H54 (cell line): ENCODE data around the gene SOCS1.

Experiments used
- DNase-seq: peaks from one replicate; pipeline ENCODE4 v3.0.0; 2011; ENCODE audit warnings: low spot score, mixed read lengths; ENCODE audit not compliant: insufficient read length
- FAIRE-seq: peaks from 3 replicates; lab custom pipeline; 2011; peaks lifted over from hg19 to GRCh38; lab: Jason Lieb, UNC
- POLR2A ChIP-seq: IDR thresholded peaks from 2 replicates; pipeline ENCODE4 v1.6.1; 2011; ENCODE audit warnings: low read depth, mild to moderate bottlenecking, low read length

Gene SOCS1

GRCh38 chr16:11276143-11276895 is 20.3 kb upstream of the SOCS1 start, which contains the start of gene PRM2:
Gene PRM2, minus strand, starts transcription at chr16:11276480. Its CDS starts 110 bp downstream, at chr16:11276370.
- FAIRE-seq (no peak), DNase-seq (no peak)
- TF ChIP-seq POLR2A: no peak

- DNase-seq (no peak), FAIRE-seq (no peak)
- TF ChIP-seq POLR2A: no peak
These were observed 19.0 kb upstream of the SOCS1 start for GRCh38 chr16:11274964-11275363.

GRCh38 chr16:11273721-11274324 is 17.8 kb upstream of the SOCS1 start:
- no peak for FAIRE-seq

GRCh38 chr16:11272921-11273720 is 17.1 kb upstream of the SOCS1 start, which contains the start of gene PRM3:
Gene PRM3, minus strand, starts transcription at chr16:11273629. Its CDS starts 34 bp downstream, at chr16:11273595.
- FAIRE-seq (no peak), DNase-seq (no peak)
- no peak for TF ChIP-seq POLR2A

More at GRCh38 chr16:11273721-11274324, 17.8 kb upstream of the SOCS1 start:
- no peak for TF ChIP-seq POLR2A
- no peak for DNase-seq

- DNase-seq (no peak), FAIRE-seq (no peak)
- TF ChIP-seq POLR2A: no peak
These were observed 16.5 kb upstream of the SOCS1 start for GRCh38 chr16:11272484-11272883.

GRCh38 chr16:11271610-11272009 is 15.6 kb upstream of the SOCS1 start:
- TF ChIP-seq POLR2A: no peak
- DNase-seq (no peak), FAIRE-seq (no peak)

- DNase-seq: no peak
- FAIRE-seq: no peak
- no peak for TF ChIP-seq POLR2A
These were observed 14.7 kb upstream of the SOCS1 start for GRCh38 chr16:11270602-11271162.

- no peak for DNase-seq
- no peak for TF ChIP-seq POLR2A
- FAIRE-seq: no peak
These were observed 12.9 kb upstream of the SOCS1 start, which contains the start of gene TNP2 for GRCh38 chr16:11268921-11269375. Gene TNP2, minus strand, starts transcription at chr16:11269325. Its CDS starts 63 bp downstream, at chr16:11269262.

GRCh38 chr16:11265124-11265523 is 9.1 kb upstream of the SOCS1 start:
- TF ChIP-seq POLR2A: no peak

GRCh38 chr16:11264155-11264832 is 8.3 kb upstream of the SOCS1 start:
- TF ChIP-seq POLR2A: no peak
- FAIRE-seq (no peak), DNase-seq (no peak)

More at GRCh38 chr16:11265124-11265523, 9.1 kb upstream of the SOCS1 start:
- FAIRE-seq: no peak
- no peak for DNase-seq

- no peak for FAIRE-seq
- TF ChIP-seq POLR2A: no peak
- no peak for DNase-seq
These were observed 7.7 kb upstream of the SOCS1 start for GRCh38 chr16:11263737-11264136.

- FAIRE-seq (no peak), DNase-seq (no peak)
- no peak for TF ChIP-seq POLR2A
These were observed 6.9 kb upstream of the SOCS1 start for GRCh38 chr16:11262915-11263314.

GRCh38 chr16:11260596-11260966 is 4.6 kb upstream of the SOCS1 start:
- TF ChIP-seq POLR2A: no peak
- FAIRE-seq: no peak
- DNase-seq: no peak
